ENCODE measurements around the gene ZNF3. TPM values are rescaled to one million over a fixed set of nuclear protein-coding genes. Genes with fewer than 3 reads are reported as not detected.
A peak's percentile ranks its signal among the peaks of the same experiment; 100 is the strongest.

Gene ZNF3
- total RNA-seq, 1 donor from 2014 or later = 56.0 TPM

DNA sequence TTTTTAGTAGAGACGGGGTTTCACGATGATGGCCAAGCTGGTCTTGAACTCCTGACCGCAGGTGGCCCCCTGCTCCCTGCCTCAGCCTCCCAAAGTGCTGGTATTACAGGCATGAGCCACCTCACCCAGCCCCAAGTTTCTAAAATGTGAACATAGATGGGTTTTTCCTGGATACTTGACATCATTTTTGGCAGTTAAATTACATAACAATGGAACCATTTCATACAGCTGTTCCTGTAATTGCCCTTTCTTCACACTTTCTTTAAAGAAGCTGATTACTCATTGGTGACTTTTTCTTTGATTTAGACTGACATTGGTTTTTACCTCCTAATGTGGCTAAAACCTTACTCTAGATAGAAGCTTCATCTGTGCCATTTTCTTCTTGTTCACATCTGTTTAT is 60.2 kb downstream of the ZNF3 start:
- Mint-ChIP-seq H3K27me3 (ENCODE audit: insufficient read depth, low read depth) (peaks cover 8% of the 10 kb centered on the region), H3K9me3 (no peaks in the 10 kb centered on the region), H3K4me1 (peaks cover 9% of the 10 kb centered on the region), H3K36me3 (peaks cover 28% of the 10 kb centered on the region), H3K4me3 (no peak overlapping the region), H3K27ac (no peak overlapping the region)
- H3K9ac ChIP-seq = no peak overlapping the region
- peaks cover 6% of the 10 kb centered on the region for H3K4me1 ChIP-seq
- no peaks in the 10 kb centered on the region for H3K27me3 ChIP-seq
- peak overlapping the region; percentile 13 for H3K27ac ChIP-seq
- TF ChIP-seq EZH2 (IDR thresholded peaks at IDR 0.05) (no peak), EZH2phosphoT487 (IDR thresholded peaks at IDR 0.05) (no peak)
- TF ChIP-seq, protein P1, sequence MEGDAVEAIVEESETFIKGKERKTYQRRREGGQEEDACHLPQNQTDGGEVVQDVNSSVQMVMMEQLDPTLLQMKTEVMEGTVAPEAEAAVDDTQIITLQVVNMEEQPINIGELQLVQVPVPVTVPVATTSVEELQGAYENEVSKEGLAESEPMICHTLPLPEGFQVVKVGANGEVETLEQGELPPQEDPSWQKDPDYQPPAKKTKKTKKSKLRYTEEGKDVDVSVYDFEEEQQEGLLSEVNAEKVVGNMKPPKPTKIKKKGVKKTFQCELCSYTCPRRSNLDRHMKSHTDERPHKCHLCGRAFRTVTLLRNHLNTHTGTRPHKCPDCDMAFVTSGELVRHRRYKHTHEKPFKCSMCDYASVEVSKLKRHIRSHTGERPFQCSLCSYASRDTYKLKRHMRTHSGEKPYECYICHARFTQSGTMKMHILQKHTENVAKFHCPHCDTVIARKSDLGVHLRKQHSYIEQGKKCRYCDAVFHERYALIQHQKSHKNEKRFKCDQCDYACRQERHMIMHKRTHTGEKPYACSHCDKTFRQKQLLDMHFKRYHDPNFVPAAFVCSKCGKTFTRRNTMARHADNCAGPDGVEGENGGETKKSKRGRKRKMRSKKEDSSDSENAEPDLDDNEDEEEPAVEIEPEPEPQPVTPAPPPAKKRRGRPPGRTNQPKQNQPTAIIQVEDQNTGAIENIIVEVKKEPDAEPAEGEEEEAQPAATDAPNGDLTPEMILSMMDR (IDR thresholded peaks at IDR 0.05) = no peak
- H3F3A ChIP-seq (ENCODE audit: low read depth) = peaks cover under 1% of the 10 kb centered on the region
- no peak overlapping the region for H3K4me3 ChIP-seq
- peaks cover 77% of the 10 kb centered on the region for H4K20me1 ChIP-seq (ENCODE audit: low read depth)
- no peak overlapping the region for H2AFZ ChIP-seq (replicated peaks)
- H3K79me2 ChIP-seq (ENCODE audit: low read depth) = peaks cover 71% of the 10 kb centered on the region
- H3K4me2 ChIP-seq = no peak overlapping the region
- DNase-seq (ENCODE audit: low spot score) = no peak
- peaks cover 20% of the 10 kb centered on the region for H3K36me3 ChIP-seq
- no peaks in the 10 kb centered on the region for H3K9me3 ChIP-seq (ENCODE audit: low read depth)

MicroRNAs within 50 kb of the gene (microRNA counts, 767-probe panel; counts per million panel counts)
- microRNA hsa-miR-106b-5p = 9,266 counts per million, percentile 96 among the panel's probes with 10 or more counts
- 12,048 counts per million, percentile 99 among the panel's probes with 10 or more counts for microRNA hsa-miR-25-3p
- microRNA hsa-miR-93-5p = 12,550 counts per million, percentile 99 among the panel's probes with 10 or more counts

Small RNAs within 50 kb of the gene (microRNA-seq; reads per million reads assigned to microRNA genes)
- gene MIR106B (5,376 reads per million, percentile 98 among the genes with 10 or more reads in this experiment), gene MIR25 (284 reads per million, percentile 86 among the genes with 10 or more reads in this experiment), gene MIR93 (3,842 reads per million, percentile 98 among the genes with 10 or more reads in this experiment)

Small RNAs within 50 kb of the gene (small RNA-seq; reads per million reads assigned to genes)
- gene MIR106B (16.4 reads per million, percentile 96 among the genes with 10 or more reads in this experiment), gene MIR25 (218 reads per million, percentile 99 among the genes with 10 or more reads in this experiment), gene MIR93 (101 reads per million, percentile 98 among the genes with 10 or more reads in this experiment)

Other genes starting within 250 kb of the ZNF3 start
- gene OR2AE1, start 204.7 kb downstream of the ZNF3 start, total RNA-seq (ENCODE audit: low replicate concordance) = not detected in 2 replicates
- gene TRIM4, start 162.2 kb downstream of the ZNF3 start, total RNA-seq (ENCODE audit: low replicate concordance) = 0.03 TPM in 1 of 2 replicates, not detected in the other
- gene GJC3, start 152.1 kb downstream of the ZNF3 start, total RNA-seq (ENCODE audit: low replicate concordance) = 0.34 TPM in 1 of 2 replicates, not detected in the other
- gene AZGP1, start 105.7 kb downstream of the ZNF3 start, total RNA-seq (ENCODE audit: low replicate concordance) = not detected in 2 replicates
- 39.7 and 43.2 TPM in 2 replicates for gene ZKSCAN1, start 66.1 kb downstream of the ZNF3 start, total RNA-seq (ENCODE audit: low replicate concordance)
- gene ZSCAN21, start 31.9 kb downstream of the ZNF3 start, total RNA-seq (ENCODE audit: low replicate concordance) = 29.0 and 33.4 TPM in 2 replicates
- gene COPS6, start 7.2 kb upstream of the ZNF3 start, total RNA-seq (ENCODE audit: low replicate concordance) = 42.2 and 63.9 TPM in 2 replicates
- 206 and 297 TPM in 2 replicates for gene MCM7, start 19.7 kb upstream of the ZNF3 start, total RNA-seq (ENCODE audit: low replicate concordance)
- gene AP4M1, start 19.9 kb upstream of the ZNF3 start, total RNA-seq (ENCODE audit: low replicate concordance) = 15.3 and 15.4 TPM in 2 replicates
- 66.1 and 88.3 TPM in 2 replicates for gene TAF6, start 37.6 kb upstream of the ZNF3 start, total RNA-seq (ENCODE audit: low replicate concordance)
- gene CNPY4, start 37.9 kb upstream of the ZNF3 start, total RNA-seq (ENCODE audit: low replicate concordance) = 25.8 and 26.7 TPM in 2 replicates
- gene MBLAC1, start 45.2 kb upstream of the ZNF3 start, total RNA-seq (ENCODE audit: low replicate concordance) = 1.6 and 2.7 TPM in 2 replicates
- 70.5 and 123 TPM in 2 replicates for gene LAMTOR4, start 67.2 kb upstream of the ZNF3 start, total RNA-seq (ENCODE audit: low replicate concordance)
- gene TRAPPC14, start 77.0 kb upstream of the ZNF3 start, total RNA-seq (ENCODE audit: low replicate concordance) = 4.3 and 13.3 TPM in 2 replicates
- 0.90 and 2.5 TPM in 2 replicates for gene GAL3ST4, start 86.9 kb upstream of the ZNF3 start, total RNA-seq (ENCODE audit: low replicate concordance)
- 17.0 and 61.0 TPM in 2 replicates for gene GPC2, start 95.7 kb upstream of the ZNF3 start, total RNA-seq (ENCODE audit: low replicate concordance)
- gene STAG3, start 96.2 kb upstream of the ZNF3 start, total RNA-seq (ENCODE audit: low replicate concordance) = 0.58 and 1.2 TPM in 2 replicates
- gene PVRIG, start 138.2 kb upstream of the ZNF3 start, total RNA-seq (ENCODE audit: low replicate concordance) = not detected in 2 replicates
- not detected in 2 replicates for gene SPDYE3, start 226.0 kb upstream of the ZNF3 start, total RNA-seq (ENCODE audit: low replicate concordance)